HG03457 (cell line): ENCODE results near the gene ANGPTL8.

ENCODE experiments used
- ATAC-seq: cut with Tn5 transposase; IDR thresholded peaks from one replicate; pipeline ENCODE4 v1.9.1; 2021; ENCODE audit warnings: moderate number of reproducible peaks; ENCODE audit not compliant: unreplicated experiment

ANGPTL8 gene

DNA sequence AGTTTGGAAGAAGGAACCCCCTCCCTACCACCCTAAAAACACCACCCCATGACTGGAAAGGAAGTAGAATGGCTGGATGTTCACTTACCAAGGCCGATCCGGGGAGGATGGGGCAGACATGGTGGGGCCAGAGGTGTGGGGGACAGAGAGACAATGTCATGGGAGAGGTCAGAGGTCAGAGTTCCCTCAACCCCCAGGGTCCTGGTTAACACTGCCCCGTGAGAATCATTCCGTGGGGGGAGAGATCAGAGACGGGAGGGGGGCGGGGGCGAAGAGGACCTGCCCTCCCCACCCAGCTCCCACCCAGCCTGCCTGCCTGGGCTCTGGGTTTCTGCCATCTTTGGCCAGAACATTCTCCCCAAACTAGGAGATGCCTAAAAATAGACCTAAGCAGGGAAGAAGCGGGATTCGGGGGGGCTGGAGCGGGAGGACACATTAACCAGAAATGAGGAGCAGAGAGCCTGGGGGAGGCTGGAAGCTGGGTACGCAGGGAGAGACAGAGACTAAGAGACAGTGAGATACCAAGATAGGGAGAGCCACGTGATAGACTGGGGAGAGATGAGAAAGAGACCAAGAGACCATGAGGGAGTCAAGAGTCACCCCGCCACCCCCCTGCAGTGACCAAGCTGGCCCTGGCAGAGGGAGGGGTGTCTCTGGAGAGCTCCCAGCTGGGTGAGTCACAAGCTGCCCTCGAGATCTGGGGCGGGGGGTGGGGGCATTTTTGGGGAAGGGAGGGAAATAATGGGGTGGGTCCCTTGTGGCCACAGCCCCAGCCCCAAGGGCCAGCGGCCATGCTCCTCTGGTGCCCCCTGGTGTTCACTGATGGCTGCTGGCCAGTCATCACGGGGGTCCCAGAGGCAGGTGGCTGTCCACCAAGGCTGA lies 36.0 kb upstream of the ANGPTL8 start:
- ATAC-seq: no peak

DNA sequence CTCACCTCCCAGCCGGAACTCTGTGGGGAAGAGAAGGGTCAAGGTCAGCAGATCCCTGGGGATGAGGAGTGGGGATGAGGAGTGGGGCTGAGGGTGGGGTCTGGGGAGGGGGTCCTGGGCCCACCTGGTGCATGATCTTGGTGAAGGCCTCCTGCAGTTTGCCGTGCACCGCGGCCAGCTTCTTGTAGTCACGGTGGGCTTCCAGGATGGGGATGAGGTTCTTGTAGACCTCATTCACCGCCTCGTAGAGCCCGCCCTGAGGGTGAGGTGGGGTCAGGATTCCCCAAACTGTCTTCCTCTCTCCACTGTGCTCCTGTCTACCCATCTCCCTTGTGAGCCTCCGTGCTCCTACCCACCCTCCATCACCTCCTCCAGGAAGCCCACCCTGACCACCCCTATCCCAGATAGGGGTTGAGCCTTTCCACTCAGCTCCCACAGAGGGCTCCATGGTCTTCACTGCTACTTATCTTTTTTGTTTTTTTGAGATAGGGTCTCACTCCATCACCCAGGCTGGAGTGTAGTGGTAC lies 35.3 kb upstream of the ANGPTL8 start:
- ATAC-seq: no peak

DNA sequence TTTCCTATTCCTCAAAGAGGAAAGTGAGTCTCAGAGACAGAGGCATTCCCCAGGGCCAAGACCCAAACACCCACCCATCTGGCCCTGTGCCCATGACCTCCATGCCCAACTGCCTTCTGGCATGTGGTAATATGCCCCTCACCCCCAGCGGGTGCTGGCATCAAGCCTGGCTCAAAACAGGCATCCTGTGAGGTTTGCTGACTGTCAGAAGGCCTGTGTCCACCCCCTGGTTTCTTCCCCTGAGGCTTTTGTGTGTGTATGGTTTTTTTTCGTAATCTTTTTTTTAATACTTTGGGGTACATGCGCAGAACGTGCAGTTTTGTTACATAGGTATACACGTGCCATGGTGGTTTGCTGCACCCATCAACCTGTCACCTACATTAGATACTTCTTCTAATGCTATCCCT lies 34.5 kb upstream of the ANGPTL8 start:
- no peak for ATAC-seq

DNA sequence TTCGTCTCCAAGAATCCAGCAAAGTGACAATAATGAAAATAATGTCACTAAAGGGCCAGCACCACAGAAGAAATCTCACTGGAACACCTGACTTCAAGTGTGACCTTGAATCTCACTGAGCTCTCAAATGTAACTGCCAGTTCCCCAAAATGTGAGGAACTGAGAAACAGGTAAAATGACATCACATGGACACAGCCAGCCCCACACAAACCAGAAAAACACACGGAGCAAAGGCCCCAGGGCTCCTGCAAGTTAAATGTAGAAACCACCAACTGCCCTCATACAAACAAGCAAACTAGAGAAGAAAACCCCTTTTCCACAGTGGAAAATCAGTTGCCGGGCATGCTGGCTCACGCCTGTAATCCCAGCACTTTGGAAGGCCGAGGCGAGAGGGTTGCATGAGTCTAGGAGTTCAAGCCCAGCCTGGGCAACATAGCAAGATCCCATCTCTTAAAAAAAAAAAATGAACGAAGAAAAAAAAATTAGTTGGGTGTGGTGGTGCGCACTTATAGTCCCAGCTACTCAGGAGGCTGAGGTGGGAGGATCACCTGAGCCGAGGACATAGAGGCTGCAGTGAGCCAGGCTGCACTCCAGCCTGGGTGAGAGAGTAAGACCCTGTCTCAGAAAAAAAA lies 33.4 kb upstream of the ANGPTL8 start:
- no peak for ATAC-seq

DNA sequence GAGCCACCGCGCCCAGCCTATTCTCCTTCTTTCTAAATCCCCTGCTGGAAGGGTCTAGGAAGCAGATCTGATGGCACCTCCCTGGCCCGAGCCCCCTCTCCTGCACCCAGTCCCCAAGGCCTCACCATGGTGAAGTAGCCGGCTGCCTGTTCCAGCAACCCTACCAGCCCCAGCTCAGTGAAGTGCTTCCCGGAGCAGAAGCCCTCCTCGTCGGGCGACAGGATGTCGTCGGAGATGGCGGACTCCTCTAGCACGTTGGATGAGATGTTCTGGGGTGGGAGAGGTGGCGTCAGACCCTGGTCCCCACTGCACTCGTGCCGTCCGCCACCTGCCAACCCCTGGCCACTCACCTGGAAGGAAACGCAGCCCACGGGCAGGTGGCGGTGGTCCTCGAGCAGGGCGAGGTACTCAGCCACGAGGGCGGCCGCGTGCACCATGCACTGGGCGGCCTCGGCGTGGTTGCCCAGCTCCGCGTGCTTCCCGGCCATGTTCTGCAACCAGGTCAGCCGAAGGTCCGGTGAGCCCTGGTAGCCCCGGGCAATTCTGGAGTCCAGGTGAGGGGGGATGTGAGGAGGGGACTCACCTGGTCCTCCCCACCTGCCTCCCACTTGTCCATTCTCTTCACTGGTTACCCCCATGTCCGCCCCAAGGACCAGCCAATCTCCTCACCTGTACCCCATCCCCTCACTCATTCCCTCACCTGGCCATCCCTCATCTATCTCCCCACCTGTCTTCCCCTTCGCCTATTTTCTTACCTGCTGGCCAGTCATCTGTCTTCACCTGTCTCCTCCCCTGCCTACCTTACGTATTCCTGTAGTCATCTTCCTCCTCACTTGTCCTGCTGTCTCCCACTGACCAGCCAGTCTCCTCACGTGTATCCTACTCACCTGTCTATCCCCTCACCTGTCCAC lies 30.6 kb upstream of the ANGPTL8 start:
- ATAC-seq: no peak

DNA sequence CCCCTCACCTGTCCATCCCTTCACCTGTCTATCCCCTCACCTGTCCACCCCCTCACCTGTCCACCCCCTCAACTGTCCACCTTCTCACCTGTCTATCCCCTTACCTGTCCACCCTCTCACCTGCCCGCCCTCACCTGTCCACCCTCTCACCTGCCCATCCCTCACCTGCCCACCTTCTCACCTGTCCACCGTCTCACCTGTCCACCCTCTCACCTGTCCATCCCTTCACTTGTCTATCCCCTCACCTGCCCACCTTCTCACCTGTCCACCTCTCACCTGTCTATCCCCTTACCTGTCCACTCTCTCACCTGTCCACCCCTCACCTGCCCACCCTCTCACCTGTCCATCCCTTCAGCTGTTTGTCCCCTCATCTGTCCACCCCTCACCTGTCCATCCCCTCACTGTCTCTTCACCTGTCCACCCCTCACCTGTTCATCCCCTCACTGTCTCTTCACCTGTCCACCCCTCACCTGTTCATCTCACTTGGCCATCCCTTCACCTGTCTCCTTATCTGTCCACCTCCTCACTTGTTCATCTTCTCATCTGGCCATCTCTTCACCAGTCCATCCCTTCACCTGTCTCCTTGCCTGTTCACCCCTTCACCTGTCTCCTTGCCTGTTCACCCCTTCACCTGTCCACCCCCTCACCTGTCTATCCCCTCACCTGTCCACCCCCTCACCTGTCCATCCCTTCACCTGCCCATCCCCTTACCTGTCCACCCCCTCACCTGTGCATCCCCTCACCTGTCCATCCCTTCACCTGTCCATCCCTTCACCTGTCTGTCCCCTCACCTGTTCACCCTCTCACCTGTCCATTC lies 29.4 kb upstream of the ANGPTL8 start:
- no peak for ATAC-seq

DNA sequence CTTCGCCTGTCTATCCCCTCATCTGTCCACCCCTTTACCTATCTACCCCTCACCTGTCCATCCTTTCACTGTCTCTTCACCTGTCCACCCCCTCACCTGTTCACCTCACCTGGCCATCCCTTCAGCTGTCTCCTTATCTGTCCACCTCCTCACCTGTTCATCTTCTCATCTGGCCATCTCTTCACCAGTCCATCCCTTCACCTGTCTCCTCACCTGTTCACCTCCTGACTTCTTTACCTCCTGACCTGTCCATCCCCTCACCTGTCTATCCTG lies 28.8 kb upstream of the ANGPTL8 start:
- ATAC-seq: no peak

DNA sequence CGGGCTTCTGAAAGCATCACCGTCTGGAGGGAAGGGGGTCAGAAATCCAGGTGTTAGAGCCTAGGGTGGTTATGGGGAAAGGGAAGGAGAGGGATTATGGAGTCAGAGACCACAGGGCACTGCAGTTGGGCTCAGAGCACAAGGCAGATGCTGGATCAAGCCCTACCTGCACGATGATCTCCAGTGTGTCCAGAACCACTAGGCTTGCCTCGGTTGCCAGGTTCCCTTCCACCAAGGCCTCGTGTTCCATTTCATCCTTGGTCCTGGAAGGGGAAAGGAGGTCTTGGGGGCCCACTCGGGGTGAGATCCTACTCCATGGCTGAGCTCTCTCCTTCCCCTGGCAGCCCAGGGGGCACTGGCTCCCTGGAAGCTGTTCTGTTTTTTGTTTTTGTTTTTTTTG lies 25.0 kb upstream of the ANGPTL8 start:
- no peak for ATAC-seq

DNA sequence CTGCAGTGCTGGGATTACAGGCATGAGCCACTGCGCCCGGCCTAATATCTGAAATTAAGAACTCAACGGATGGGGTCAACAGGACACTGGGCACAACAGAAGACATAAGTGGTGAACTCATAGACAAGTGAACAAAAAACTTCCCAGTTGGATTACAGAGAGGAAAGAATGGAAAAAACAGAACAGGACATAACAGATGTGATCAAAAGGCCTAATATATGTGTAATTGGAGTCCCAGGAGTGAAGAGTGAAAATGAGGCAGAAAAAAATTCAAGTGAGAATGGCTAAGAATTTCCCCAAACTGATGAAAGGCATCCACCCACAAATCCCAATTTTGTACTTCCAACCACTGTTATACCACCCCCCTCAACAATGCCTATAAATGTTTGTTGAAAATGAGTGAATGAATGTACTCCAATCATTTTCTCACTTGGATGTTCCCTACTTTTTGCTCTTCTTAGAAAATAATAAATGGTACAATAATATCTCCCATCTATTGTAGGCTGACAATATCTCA lies 18.3 kb upstream of the ANGPTL8 start:
- no peak for ATAC-seq

DNA sequence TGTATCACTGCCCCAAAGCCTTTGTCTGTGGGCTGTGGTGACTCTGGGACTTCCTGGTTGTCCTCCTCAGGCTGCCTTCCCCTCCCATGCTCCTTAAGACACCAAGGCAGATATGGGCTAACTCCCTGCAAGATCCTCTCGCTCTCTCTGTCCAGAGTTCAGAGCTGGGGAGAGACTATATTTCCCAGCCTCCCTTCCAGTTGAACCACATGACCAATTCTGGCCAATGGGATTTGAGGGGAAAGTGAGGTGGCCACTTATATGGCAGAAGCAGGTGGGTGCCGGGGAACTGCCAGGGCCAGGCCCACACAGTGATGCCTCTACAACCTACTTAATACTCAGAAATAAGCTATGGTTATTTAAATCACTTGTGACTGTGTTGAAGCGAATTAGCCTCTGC lies 16.2 kb upstream of the ANGPTL8 start:
- no peak for ATAC-seq

DNA sequence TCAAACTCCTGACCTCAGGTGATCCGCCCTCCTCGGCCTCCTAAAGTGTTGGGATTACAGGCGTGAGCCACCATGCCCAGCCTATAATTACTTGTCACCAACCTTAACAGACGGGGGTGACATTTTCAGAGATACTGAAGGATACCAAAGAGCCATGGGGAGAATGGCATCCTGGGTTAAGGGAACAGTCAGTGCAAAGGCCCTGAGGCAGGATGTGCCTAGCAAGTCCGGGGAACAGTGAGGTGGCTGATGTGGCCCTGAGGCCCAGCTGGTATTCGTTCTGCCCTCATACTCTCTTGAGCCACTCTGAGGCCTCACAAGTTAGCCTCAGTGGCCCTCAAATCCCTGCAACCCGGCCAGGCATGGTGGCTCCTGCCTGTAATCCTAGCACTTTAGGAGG lies 15.0 kb upstream of the ANGPTL8 start:
- no peak for ATAC-seq

DNA sequence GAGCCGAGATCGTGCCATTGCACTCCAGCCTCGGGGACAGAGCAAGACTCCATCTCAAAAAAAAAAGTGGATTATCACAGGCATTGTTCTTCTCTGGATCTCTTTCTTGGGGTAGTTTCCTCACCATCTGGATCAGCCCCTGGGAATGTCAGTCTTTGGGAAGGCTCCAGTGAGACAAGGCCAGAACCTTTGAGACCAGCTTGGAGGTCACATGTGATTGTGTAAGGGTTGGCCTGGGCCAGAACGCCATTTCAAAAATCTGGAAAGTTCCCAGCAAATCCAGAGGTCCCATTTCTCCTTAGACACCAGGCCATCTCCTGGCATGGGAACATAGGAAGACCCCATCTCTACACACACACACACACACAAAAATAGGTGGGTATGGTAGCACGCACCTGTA lies 14.2 kb upstream of the ANGPTL8 start:
- no peak for ATAC-seq

DNA sequence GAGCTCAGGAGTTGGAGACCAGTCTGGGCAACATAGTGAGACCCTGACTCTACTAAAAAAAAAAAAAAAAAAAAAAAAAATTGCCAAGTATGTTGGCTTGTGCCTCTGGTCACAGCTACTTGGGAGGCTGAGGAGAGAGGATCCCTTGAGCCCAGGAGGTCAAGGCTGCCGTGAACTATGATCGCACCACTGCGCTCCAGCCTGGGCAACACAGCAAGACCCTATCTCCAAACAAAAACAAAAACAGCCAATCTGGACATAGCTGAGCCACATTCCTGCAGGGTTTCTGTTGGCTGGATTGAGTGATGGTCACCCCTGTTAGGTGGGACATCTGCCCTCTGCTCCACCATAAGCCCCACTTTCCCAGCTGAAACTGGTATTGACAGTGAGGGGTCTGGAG lies 13.6 kb upstream of the ANGPTL8 start:
- no peak for ATAC-seq

DNA sequence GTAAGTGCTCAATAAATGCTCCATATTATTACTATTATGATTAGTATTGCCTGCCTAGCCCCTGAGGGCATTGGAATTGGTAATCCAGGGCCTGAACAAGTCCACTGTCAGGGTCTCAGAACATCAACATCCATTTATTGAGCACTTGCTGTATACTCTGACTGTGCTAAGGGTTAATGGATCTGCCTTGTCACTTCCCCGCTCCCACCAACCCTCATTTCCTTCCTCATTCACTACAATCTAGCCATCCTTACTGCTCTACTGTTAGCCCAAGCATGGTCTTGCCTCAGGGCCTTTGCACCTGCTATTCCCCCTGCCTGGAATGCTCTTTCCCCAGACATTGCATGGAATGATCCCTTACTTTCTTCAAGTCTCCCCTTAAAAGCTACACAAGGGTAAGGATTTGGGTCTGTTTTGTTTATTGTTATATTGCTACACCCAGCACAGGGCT lies 12.7 kb upstream of the ANGPTL8 start:
- ATAC-seq: no peak

DNA sequence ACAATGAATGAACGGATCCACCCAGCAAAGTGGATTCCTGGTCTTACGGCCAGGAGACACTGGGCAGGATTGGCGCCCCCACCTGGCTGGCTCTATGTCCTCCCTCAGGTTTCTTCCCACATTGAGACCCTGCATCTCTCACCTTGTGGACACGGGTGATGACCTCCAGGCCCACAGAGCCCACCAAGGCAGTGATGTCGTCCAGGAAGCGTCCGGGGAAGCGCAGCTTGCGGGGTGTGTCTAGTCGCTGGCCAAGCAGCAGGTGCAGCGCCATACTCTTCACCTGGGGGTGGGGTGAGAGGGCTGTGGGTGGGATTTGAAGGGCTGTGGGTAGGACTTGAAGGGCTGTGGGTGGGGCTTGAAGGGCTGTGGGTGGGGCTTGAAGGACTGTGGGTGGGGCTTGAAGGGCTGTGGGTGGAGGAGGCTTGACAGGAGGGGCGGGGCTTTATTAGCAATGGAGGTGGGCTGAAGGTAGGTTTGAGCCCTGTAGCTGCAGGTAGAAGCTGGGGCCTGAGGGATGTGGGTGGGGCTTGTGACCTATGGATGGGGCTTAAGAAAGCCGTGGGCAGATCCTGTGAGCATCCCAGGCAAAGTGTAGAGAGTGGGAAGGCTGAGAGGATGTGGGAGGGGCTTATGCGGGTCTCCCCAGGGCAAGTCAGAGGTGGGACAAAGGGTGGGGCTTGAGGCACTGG lies 12.1 kb upstream of the ANGPTL8 start:
- no peak for ATAC-seq

DNA sequence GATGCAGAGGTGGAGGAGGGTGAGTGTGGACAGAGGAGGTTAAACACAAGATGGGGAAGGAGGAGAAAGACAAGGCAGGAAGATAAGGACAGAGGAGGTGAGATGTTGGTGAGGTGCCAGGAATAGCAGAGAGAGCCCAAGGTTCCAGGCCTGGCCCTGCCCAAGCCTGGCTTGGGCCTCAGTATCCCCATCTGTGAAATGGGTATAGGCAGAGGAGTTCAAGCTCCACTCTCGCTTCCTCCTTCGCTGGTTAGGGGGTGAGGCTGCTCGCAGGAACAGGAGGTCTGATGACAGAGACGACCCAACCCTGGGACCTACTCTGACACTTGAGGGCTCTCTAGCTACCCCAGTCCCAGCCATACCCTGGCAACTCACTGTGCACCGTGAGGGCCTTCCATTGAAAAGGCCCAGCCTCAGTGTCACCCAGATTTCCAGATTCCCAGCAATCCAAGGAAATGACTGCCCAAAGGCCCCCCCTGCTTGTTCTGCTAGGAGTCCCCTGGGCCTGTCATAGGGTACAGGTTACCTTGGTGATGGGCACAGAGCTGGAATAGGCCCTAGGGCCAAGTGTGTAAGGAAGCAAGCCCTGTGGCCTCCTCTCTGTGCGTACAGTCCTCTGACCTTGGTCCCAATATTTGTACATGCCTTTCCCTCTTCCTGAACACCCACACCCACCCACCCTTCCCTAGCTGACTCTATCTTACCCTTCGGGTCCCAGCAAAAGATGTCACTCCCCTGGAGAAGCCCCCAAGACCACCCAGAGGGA lies 8.6 kb upstream of the ANGPTL8 start:
- no peak for ATAC-seq

DNA sequence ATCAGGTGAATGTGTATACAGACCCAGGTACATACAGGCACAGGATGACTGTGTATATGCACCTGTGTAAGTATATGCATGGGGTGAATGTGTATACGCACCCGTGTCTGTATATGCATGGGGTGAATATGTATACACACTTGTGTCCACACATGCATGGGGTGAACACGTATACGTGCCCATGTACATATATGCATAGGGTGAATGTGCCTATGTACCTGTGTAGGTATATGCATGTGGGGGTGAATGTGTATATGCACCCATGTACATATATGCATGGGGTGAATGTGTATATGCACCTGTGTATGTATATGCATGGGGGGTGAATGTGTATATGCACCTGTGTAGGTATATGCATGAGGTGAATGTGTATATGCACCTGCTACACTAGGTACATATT lies 6.9 kb upstream of the ANGPTL8 start:
- ATAC-seq: no peak

DNA sequence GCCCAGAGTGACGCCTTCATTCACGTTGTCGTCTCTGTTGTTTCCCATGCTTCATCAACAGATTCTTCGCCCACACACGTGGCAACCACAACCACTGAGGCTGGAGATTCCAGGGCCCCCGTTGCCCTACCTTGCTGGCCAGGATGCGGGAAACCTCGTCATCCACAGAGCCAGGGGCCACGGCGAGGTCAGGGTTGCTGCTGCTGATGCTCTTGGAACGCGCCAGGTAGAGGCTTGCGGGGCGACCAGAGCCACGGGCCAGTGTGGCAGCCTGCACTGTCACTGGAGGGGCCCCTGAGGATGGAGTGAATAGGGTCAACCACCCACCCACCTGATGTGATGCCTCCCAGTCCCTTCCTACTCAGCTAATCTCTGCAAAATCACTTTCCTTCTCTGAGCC lies 6.3 kb upstream of the ANGPTL8 start:
- no peak for ATAC-seq

DNA sequence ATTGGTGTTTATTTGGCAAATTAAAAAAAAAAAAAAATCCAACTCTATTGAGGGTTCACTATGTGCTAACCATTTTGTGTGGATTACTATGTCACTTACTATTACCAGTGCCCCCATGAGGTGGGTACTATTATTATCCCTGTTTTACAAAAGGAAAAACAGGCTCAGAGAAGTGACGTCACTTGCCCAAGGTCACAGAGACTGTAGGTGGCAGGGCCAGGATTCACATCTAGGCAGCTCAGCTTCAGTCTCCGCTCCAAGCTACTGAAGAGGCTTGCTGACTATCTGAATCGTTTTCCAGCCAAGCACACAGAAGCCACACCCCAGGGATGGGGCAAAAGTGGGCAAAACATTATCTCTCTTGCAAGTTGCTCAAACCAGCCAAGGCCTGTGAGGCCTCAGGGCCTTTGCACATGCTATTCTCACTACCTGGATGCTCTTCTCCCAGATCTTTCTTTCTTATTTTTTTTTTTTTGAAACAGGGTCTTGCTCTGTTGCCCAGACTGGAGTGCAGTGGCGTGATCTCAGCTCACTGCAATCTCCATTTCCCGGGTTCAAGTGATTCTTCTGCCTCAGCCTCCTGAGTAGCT lies 4.8 kb upstream of the ANGPTL8 start:
- no peak for ATAC-seq
